Ascending aorta (tissue), 2 donors: ENCODE data around the gene GXYLT2. TPM values are rescaled to one million over a fixed set of nuclear protein-coding genes. Genes with fewer than 3 reads are reported as not detected.

Experiments used
- DNase-seq, 2 donors: peaks; one replicate each; pipeline ENCODE4 v3.0.0-alpha.2; 2019; ENCODE audit warnings: low spot score in 2 of 2
- H3K27ac ChIP-seq, 2 donors: fragments of 200-600 bp; sonication (generic); one replicate each; pipeline ENCODE4 v1.5.1; 2016 to 2017; ENCODE audit warnings: mild to moderate bottlenecking in 1 of 2
- H3K27me3 ChIP-seq: fragments of 200-600 bp; sonication (generic); one replicate; pipeline ENCODE4 v1.5.1; 2017
- H3K36me3 ChIP-seq, 2 donors: fragments of 200-600 bp; sonication (generic); one replicate each; pipeline ENCODE4 v1.5.1; 2016
- H3K4me1 ChIP-seq, 2 donors: fragments of 200-600 bp; sonication (generic); one replicate each; pipeline ENCODE4 v1.5.1; 2016 to 2017; ENCODE audit warnings: mild to moderate bottlenecking in 1 of 2
- H3K4me3 ChIP-seq, 2 donors: fragments of 200-600 bp; sonication (generic); one replicate each; pipeline ENCODE4 v1.5.1; 2016 to 2017; ENCODE audit warnings: mild to moderate bottlenecking in 1 of 2
- H3K9me3 ChIP-seq, 2 donors: fragments of 200-600 bp; sonication (generic); one replicate each; pipeline ENCODE4 v1.5.1; 2016
- CTCF ChIP-seq, 3 experiments: fragments of 200-600 bp in 2 of 3; fragments of 450-650 bp in 1 of 3; sonication (generic) in 2 of 3; IDR thresholded peaks; one replicate each; pipeline ENCODE4 v1.5.1; 2016 to 2019; ENCODE audit warnings: antibody characterized with exemption in 3 of 3, mild to moderate bottlenecking in 1 of 3, moderate library complexity in 1 of 3
- intact Hi-C: fragments of 100-400 bp; cut with DNase I; formaldehyde crosslinking; loops from one replicate; pipeline ENCODE4 v1.15.1; 2023
- total RNA-seq: library from RNA; depleted of rRNA; stranded (reverse); fragments of >200 nt; gene quantifications from one replicate; pipeline ENCODE4 v1.1.0, GENCODE V29; 2016

The GXYLT2 gene
- total RNA-seq, 1 donor from 2014 or later: 19.5 TPM

GRCh38 chr3:72862314-72863090 lies 25.3 kb upstream of the GXYLT2 start:
- Histone ChIP-seq H3K27me3 (no peaks in the 10 kb centered on the region), H3K36me3 (no peaks in the 10 kb centered on the region), H3K4me3 (no peak overlapping the region), H3K27ac (no peak overlapping the region), H3K9me3 (no peaks in the 10 kb centered on the region), H3K4me1 (no peaks in the 10 kb centered on the region)
- TF ChIP-seq CTCF (IDR thresholded peaks at IDR 0.05): no peak
- no peak for DNase-seq
- intact Hi-C loops: no loop called here

- intact Hi-C loops: no loop called here
Observed at GRCh38 chr3:72872183-72872582, 15.7 kb upstream of the GXYLT2 start.

GRCh38 chr3:72887343-72887704 lies 522 bp upstream of the GXYLT2 start:
- peaks cover 2 to 3% of the 10 kb centered on the region in 2 donors for H3K4me1 ChIP-seq
- peak overlapping the region; percentile 32 to 52 for H3K27ac ChIP-seq
- H3K27me3 ChIP-seq: no peaks in the 10 kb centered on the region
- H3K36me3 ChIP-seq: no peaks in the 10 kb centered on the region
- no peak for DNase-seq
- TF ChIP-seq CTCF (IDR thresholded peaks at IDR 0.05): no peak
- H3K9me3 ChIP-seq: no peaks in the 10 kb centered on the region
- peak overlapping the region; percentile 51 to 80 for H3K4me3 ChIP-seq
- intact Hi-C loops: loop anchor here (2.0 kb wide), 1 partner anchor 39 kb away; the partner anchor contains the start of gene SHQ1

More at GRCh38 chr3:72872183-72872582, 15.7 kb upstream of the GXYLT2 start:
- H3K9me3 ChIP-seq: no peaks in the 10 kb centered on the region
- H3K36me3 ChIP-seq: no peaks in the 10 kb centered on the region
- H3K27ac ChIP-seq: no peak overlapping the region
- no peaks in the 10 kb centered on the region for H3K27me3 ChIP-seq
- H3K4me1 ChIP-seq: no peaks in the 10 kb centered on the region
- DNase-seq: no peak
- no peak for TF ChIP-seq CTCF (IDR thresholded peaks at IDR 0.05)
- H3K4me3 ChIP-seq: no peak overlapping the region

- H3K27me3 ChIP-seq: no peaks in the 10 kb centered on the region
- peaks cover 3 to 6% of the 10 kb centered on the region in 2 donors for H3K4me1 ChIP-seq
- no peaks in the 10 kb centered on the region for H3K9me3 ChIP-seq
- H3K4me3 ChIP-seq: peak overlapping the region; percentile 54 to 80
- intact Hi-C loops: loop anchor here (1.0 to 2.0 kb wide), 3 partner anchors 20 to 108 kb away; partner anchors contain the start of gene PPP4R2
- H3K36me3 ChIP-seq: no peaks in the 10 kb centered on the region
- no peak for DNase-seq
- peak in 1 of 3 experiments; percentile 2 for TF ChIP-seq CTCF (IDR thresholded peaks at IDR 0.05)
- peak overlapping the region; percentile 60 to 89 for H3K27ac ChIP-seq
Observed at GRCh38 chr3:72888546-72889309, 882 bp downstream of the GXYLT2 start.

DNA sequence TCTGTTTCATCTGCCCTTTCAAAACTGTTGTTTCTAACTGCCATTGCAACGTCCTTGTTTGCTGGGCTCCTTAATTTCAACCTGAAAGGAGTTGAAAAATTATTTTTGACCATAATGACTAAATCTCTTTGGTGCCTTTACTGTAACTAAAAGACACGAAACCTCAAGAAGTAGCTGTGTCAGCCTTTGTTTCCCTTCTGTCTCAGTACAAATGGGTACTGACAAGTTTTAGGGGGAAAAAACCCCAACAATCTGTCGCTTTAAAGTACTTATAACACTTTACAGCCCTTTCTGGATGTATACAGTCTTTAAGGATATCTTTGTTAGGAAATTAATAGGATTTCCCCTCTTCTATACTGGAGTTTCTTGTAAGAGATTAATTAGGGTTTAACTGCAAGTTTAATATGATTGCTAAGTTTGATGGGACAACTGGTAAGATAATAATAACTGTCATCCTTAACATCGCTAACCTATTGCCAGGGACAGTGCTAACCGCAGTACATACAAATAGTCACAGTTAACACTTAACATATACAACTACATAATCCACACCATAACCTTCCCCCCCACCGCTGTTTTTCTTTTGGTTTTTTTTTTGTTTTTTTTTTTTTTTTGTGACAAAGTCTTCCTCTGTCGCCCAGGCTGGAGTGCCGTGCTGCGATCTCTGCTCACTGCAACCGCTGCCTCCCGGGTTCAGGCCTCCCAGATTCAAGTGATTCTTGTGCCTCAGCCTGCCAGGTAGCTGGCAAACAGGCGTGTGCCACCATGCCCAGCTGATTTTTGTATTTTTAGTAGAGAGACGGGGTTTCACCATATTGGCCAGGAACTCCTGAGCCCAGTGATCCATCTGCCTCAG lies 1.7 kb downstream of the GXYLT2 start:
- peak overlapping the region; percentile 54 to 80 for H3K4me3 ChIP-seq
- no peak for TF ChIP-seq CTCF (IDR thresholded peaks at IDR 0.05)
- intact Hi-C loops: loop anchor here (2.0 kb wide), 2 partner anchors 49 to 107 kb away; partner anchors contain the start of gene PPP4R2
- H3K27ac ChIP-seq: peak overlapping the region; percentile 60 to 89
- peaks cover 3 to 6% of the 10 kb centered on the region in 2 donors for H3K4me1 ChIP-seq
- H3K36me3 ChIP-seq: no peaks in the 10 kb centered on the region
- DNase-seq: no peak
- no peaks in the 10 kb centered on the region for H3K9me3 ChIP-seq
- no peaks in the 10 kb centered on the region for H3K27me3 ChIP-seq
